Measurements from ENCODE around the gene PRTG. TPM values are rescaled to one million over a fixed set of nuclear protein-coding genes. Genes with fewer than 3 reads are reported as not detected.
"Not testable (repeated sequence)": the region's sequence is repeated elsewhere in the genome, so short reads cannot be mapped to it uniquely, and the experiment has no call there.

Gene PRTG
- total RNA-seq, 6 experiments from 2014 or later: 0.06 to 0.22 (median 0.12) TPM

DNA sequence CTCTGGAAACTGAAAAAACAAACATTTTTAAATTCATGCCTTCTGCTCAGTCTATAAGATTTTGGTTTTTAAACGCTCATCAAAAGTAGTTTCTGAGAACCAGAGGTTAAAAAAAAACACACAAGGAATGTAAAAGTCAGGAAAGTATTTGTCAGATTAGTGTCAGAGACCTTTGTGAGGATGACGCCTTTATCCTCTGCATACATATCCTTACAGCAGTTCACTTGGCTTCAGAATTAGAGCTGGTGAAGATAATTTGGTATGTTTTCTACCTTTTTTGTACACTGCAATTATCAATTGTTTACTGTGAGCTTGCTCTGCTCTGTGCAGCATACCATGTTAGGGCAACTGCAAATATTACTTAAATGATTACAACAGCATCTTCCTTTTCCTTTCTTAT, 8.3 kb downstream of the PRTG start:
- H3K9me3 ChIP-seq: no peaks in the 10 kb centered on the region
- DNase-seq: no peak
- TF ChIP-seq CTCF (IDR thresholded peaks at IDR 0.05): no peak
- TF ChIP-seq POLR2A (IDR thresholded peaks at IDR 0.05): no peak
- H3K36me3 ChIP-seq: no peaks in the 10 kb centered on the region
- 29% methylated on average over 2 of the region's 2 CpGs for WGBS (ENCODE audit: insufficient coverage, low coverage, low lambda C conversion rate, missing lambda C conversion rate)
- no peak overlapping the region for H3K4me3 ChIP-seq
- intact Hi-C loops (cut with DNase I): no loop called here
- H3K4me1 ChIP-seq: no peaks in the 10 kb centered on the region
- no peak for ATAC-seq
- no peaks in the 10 kb centered on the region for H3K27me3 ChIP-seq
- no peak overlapping the region for H3K27ac ChIP-seq

DNA sequence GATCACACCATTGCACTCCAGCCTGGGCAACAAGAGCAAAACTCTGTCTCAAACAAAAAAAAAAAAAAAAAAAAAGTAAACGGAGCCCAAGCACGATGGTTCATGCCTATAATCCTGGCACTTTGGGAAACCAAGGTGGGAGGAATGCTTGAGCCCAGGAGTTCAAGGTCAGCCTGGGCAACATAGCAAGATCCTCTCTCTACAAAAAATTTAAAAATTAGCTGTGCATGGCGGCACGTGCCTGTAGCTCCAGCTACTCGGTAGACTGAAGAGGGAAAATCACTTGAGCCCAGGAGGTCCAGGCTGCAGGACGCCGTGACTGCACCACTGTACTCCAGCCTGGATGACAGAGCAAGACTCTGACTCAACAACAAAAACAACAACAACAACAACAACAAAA, 9.5 kb downstream of the PRTG start:
- DNase-seq; intact Hi-C loops (cut with DNase I); H3K9me3 ChIP-seq; H3K4me3 ChIP-seq; H3K4me1 ChIP-seq; ATAC-seq; H3K36me3 ChIP-seq; H3K27me3 ChIP-seq; H3K27ac ChIP-seq: not testable (repeated sequence)
- WGBS (ENCODE audit: insufficient coverage, low coverage, low lambda C conversion rate, missing lambda C conversion rate): 82% methylated on average over 4 of the region's 7 CpGs

- intact Hi-C loops (cut with DNase I): no loop called here
- Histone ChIP-seq H3K36me3 (no peaks in the 10 kb centered on the region), H3K27ac (no peak overlapping the region), H3K4me3 (no peak overlapping the region), H3K4me1 (no peaks in the 10 kb centered on the region), H3K27me3 (no peaks in the 10 kb centered on the region), H3K9me3 (no peaks in the 10 kb centered on the region)
- WGBS (ENCODE audit: insufficient coverage, low coverage, low lambda C conversion rate, missing lambda C conversion rate): 22% methylated on average over 3 of the region's 3 CpGs
- TF ChIP-seq POLR2A (IDR thresholded peaks at IDR 0.05): no peak
- TF ChIP-seq CTCF (IDR thresholded peaks at IDR 0.05): no peak
- DNase-seq (no peak), ATAC-seq (no peak)
Observed at GRCh38 chr15:55721554-55722185, 21.3 kb downstream of the PRTG start.

- DNase-seq (no peak), ATAC-seq (no peak)
- Histone ChIP-seq H3K36me3 (no peaks in the 10 kb centered on the region), H3K9me3 (no peaks in the 10 kb centered on the region), H3K27ac (no peak overlapping the region), H3K4me3 (no peak overlapping the region), H3K27me3 (no peaks in the 10 kb centered on the region), H3K4me1 (no peaks in the 10 kb centered on the region)
- WGBS (ENCODE audit: insufficient coverage, low coverage, low lambda C conversion rate, missing lambda C conversion rate): 43% methylated on average over 6 of the region's 6 CpGs
- no peak for TF ChIP-seq POLR2A (IDR thresholded peaks at IDR 0.05)
- TF ChIP-seq CTCF (IDR thresholded peaks at IDR 0.05): no peak
- intact Hi-C loops (cut with DNase I): no loop called here
Observed at GRCh38 chr15:55715355-55716076, 27.4 kb downstream of the PRTG start.

GRCh38 chr15:55714064-55714463, 28.9 kb downstream of the PRTG start:
- Histone ChIP-seq H3K4me1 (no peaks in the 10 kb centered on the region), H3K27me3 (no peaks in the 10 kb centered on the region), H3K4me3 (no peak overlapping the region), H3K27ac (no peak overlapping the region), H3K36me3 (no peaks in the 10 kb centered on the region), H3K9me3 (no peaks in the 10 kb centered on the region)
- intact Hi-C loops (cut with DNase I): no loop called here
- DNase-seq: no peak
- TF ChIP-seq POLR2A (IDR thresholded peaks at IDR 0.05) (no peak), CTCF (IDR thresholded peaks at IDR 0.05) (no peak)
- no peak for ATAC-seq
- WGBS (ENCODE audit: insufficient coverage, low coverage, low lambda C conversion rate, missing lambda C conversion rate): 67% methylated on average over 2 of the region's 2 CpGs
